ENCODE measurements around the gene CFAP47.
"Not testable (repeated sequence)": the region's sequence is repeated elsewhere in the genome, so short reads cannot be mapped to it uniquely, and the experiment has no call there.

The CFAP47 gene

DNA sequence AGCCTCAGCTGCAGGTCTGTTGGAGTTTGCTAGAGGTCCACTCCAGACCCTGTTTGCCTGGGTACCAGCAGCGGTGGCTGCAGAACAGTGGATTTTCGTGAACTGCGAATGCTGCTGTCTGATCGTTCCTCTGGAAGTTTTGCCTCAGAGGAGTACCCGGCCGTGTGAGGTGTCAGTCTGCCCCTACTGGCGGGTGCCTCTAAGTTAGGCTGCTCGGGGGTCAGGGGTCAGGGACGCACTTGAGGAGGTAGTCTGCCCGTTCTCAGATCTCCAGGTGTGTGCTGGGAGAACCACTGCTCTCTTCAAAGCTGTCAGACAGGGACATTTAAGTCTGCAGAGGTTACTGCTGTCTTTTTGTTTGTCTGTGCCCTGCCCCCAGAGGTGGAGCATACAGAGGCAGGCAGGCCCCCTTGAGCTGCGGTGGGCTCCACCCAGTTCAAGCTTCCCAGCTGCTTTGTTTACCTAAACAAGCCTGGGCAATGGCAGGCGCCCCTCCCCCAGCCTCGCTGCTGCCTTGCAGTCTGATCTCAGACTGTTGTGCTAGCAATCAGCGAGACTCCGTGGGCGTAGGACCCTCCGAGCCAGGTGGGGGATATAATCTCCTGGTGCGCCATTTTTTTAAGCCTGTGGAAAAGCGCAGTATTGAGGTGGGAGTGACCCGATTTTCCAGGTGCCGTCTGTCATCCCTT lies 315.4 kb downstream of the CFAP47 start:
- not testable (repeated sequence) for DNase-seq

DNA sequence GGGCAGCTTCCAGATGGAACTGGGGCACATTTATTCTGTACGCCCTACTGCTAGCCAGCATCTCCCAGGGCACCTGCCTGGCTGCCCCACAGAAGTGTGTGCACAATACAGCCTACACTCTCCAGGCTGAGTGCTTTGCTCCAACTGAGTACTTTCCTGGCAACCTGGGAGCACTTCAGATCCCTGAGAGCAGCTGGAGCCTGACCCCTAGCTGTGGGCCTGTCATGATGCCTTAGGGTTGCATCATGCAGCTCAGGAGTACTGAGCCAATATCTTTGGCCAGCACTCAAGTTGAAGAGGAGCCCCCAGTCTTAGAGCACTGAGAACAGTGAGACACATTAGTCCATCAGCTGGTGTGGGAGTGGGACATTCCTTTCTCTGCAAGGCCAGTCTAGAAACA lies 321.9 kb downstream of the CFAP47 start:
- DNase-seq = no peak

GRCh38 chrX:36266155-36266554 lies 346.6 kb downstream of the CFAP47 start:
- DNase-seq = no peak

DNA sequence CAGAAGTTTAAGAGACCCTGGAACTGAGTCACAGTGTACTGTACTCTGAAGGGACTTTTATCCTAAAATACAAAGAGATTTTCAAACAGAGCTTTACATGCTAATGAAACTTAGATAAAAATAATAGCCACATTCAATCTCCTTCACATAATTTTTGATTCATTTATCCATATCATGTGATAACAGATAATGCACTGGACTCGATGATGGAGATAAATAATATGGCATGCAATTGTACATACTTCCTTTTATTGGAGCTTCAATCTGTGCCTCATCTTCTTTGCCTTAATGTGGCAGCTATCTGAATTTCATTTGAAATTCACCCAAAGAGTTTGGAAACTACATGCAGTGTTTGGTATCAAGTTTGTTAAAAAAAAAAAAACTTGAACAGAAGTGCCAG lies 390.6 kb downstream of the CFAP47 start:
- DNase-seq = no peak

- no peak for DNase-seq
Observed at GRCh38 chrX:36314303-36314702, 394.8 kb downstream of the CFAP47 start.

- DNase-seq = no peak
Observed at GRCh38 chrX:36334572-36334971, 415.0 kb downstream of the CFAP47 start.

GRCh38 chrX:36336751-36337150 lies 417.2 kb downstream of the CFAP47 start:
- no peak for DNase-seq

- no peak for DNase-seq
Observed at GRCh38 chrX:36344301-36344700, 424.8 kb downstream of the CFAP47 start.

GRCh38 chrX:36348509-36348908 lies 429.0 kb downstream of the CFAP47 start:
- DNase-seq = no peak

- DNase-seq = no peak
Observed at GRCh38 chrX:36357855-36358254, 438.3 kb downstream of the CFAP47 start.

DNA sequence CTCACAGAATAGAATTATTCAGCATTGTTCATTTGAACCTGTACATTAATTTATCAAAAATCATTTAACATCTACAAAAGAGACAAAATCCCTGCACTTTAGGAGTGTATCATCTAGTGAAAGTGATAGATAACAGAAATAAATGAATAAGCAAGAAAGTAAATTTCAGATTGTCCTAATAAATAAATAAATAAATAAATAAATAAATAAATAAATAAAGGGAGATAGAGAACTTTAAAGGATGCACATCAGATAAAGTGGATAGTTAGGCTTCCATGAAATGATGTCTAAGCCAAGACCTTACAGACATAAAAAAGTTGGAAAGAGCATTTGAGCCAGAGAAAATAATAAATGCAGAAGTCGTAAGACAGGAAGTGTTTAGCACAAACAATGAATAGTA lies 444.7 kb downstream of the CFAP47 start:
- DNase-seq = no peak

GRCh38 chrX:36383495-36383894 lies 464.0 kb downstream of the CFAP47 start:
- no peak for DNase-seq

DNA sequence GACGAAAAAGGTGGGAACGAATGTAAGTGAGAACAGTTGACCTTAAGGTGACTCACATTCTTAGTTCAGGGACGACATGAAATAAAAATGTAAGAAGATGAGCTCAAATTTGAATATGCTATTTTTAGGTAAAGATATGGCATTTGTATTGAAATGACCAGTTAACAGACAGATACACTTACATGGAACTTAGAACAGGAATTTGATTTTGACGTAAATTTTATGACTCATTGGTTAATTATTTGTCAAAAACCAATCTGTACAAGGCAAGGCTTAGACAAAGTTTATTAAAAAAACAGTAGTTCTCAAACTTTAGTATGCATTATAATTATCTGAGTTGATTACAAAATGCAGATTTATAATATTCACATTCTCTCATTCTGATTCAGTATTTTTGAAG lies 469.4 kb downstream of the CFAP47 start:
- no peak for DNase-seq

GRCh38 chrX:36401774-36402173 lies 482.2 kb downstream of the CFAP47 start:
- DNase-seq = no peak

- DNase-seq = no peak
Observed at GRCh38 chrX:36407836-36408235, 488.3 kb downstream of the CFAP47 start.

DNA sequence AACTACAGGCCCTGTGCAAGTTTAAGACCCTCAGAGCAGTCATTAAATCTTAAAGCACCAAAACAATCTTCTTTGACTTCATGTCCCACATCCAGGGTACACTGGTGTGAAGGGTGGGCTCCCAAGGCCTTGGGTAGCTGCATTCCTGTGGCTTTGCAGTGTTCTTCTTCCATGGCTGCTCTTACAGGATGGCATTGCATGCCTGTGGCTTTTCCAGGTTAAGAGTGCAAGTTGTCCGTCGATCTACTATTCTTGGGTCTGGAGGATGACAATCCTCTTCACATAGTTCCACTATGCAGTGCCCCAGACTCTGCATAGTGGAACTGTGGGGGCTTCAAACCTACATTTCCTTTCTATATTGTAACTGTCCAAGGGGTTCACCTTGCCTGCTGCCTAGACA lies 494.5 kb downstream of the CFAP47 start:
- DNase-seq = no peak

DNA sequence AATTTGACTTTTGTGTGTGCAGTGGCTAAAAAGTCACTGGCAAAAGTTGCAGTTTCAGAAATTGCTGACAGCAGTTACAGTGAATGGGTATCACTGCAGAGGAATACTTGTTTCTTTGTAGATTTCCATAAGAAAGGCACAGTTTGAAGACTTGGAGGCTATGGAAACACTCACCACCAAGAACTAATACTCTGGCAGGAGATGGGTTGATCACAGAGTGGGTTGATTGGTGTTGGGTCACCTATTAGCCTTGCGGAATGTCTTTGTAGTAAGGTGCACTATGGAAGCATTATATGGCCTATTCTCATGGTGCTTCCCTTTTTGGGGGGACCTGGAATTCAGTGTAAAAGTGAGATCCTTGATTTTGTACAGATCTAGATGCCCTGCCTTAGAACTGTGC lies 502.8 kb downstream of the CFAP47 start:
- no peak for DNase-seq

DNA sequence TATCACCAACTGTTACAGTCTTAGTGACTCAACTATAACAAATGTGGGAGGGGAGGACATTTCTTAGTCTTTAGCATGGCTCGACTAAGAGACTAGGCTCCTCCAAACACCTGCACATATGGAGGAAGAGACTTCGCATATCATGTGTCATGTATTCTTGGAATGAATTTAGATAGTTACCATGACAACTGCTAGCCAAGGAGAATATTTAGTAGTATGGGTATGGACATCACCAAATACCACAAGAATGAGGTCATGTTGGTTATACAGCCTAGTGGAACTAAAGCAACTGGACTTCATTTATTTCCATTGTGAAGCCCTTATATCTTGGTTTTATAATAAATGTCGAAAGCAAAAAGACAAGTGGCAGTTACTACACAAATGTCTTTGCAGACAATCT lies 512.3 kb downstream of the CFAP47 start:
- DNase-seq = no peak

- no peak for DNase-seq
Observed at GRCh38 chrX:36434522-36434921, 515.0 kb downstream of the CFAP47 start.

Data from activated CD4-positive, alpha-beta T cell treated with anti-CD3 and anti-CD28 coated beads for 4 hours (primary cell).